Stimulated activated CD4-positive, alpha-beta T cell treated with anti-CD3 and anti-CD28 coated beads, Interleukin-4, amount 100 ng/mL, for 1 hour (primary cell): ENCODE results near the gene LETM1.
A peak's percentile ranks its signal among the peaks of the same experiment; 100 is the strongest.

Experiments used
- DNase-seq: peaks from one replicate; pipeline ENCODE4 v3.0.0-alpha.2; 2020

LETM1 gene

GRCh38 chr4:1775731-1776500, 80.0 kb downstream of the LETM1 start:
- DNase-seq: no peak

- DNase-seq: no peak
Measured at GRCh38 chr4:1773754-1774153, 82.2 kb downstream of the LETM1 start.

- DNase-seq: no peak
Measured at GRCh38 chr4:1772853-1773538, 83.0 kb downstream of the LETM1 start.

DNA sequence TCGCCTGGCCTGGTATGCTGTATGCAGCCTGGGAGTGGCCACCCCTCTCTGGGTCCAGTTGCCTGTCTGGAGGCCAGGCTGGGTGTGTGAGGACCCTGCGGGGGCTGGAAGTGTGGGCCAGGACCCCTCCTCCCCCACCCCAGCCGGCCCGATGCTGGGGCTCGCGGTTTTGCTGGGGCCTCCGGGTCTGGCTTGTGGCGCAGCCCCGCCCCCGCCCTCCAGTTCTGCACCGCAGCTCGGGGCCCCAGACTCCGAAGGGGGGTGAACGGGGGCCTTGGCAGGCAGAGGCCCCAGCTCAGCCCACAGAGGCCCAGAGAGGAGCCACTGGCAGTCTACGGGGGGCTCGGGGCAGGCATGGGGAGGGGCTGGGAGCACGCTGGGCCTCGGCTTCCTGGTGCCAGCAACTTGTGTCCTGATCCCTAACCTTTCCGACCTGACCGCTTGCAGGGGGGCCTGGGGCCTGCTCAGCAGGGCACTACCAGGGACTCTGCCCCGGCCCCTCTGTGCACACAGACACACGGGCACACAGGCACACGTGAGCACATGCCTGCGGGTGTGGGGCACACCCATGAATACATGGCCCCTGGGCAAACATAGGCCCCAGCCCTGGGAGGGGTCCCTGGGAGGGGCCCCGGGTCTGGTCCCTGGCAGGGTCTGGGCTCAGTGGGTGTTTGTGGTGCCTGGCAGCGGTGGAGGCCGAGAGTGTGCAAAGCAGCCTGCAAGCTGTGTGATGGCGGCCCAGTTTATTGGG, 84.2 kb downstream of the LETM1 start:
- no peak for DNase-seq

DNA sequence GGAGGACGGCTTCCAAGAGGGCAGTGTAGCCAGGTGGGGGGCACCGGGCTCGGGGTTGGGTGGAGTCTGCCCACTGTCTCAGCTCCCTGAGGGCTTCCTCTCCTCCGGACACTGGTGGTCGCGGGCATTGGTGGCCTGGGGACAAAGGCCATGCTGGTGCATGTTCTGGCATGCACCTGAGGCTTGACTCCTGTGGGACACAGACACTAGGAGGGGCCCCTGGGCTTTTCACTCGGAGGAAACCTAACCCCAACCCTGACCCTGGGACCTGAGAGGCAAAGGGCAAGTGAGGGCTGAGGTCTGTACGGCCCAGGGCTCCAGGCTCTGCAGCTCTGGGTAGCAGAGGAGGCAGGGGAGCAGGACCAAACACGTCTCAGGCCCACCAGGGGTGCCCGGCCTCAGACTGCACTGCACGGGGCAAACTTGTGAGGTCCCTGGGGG, 85.1 kb downstream of the LETM1 start:
- no peak for DNase-seq

DNA sequence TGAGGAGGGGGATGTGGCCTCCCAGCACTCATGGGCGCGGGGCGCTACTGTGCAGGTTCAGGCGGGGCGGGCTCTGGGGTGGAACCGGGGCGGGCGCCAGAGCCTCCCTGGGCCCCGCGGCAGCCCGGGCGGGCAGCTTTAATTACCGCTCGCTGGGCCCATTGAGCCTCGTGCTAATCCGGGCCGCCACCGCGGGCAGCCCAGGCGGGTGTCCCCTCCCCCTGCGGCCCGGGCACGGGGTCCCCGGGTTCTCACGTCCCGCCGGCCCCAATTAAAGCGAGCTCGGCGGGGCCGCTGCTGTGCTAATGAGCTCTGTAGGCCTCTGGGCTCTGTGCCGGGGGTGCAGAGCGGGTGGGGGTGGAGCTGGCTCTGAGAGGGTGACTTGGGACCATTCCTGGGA, 85.7 kb downstream of the LETM1 start:
- DNase-seq: no peak

GRCh38 chr4:1769692-1770091, 86.3 kb downstream of the LETM1 start:
- no peak for DNase-seq

- no peak for DNase-seq
Measured at GRCh38 chr4:1768367-1769034, 87.5 kb downstream of the LETM1 start.

DNA sequence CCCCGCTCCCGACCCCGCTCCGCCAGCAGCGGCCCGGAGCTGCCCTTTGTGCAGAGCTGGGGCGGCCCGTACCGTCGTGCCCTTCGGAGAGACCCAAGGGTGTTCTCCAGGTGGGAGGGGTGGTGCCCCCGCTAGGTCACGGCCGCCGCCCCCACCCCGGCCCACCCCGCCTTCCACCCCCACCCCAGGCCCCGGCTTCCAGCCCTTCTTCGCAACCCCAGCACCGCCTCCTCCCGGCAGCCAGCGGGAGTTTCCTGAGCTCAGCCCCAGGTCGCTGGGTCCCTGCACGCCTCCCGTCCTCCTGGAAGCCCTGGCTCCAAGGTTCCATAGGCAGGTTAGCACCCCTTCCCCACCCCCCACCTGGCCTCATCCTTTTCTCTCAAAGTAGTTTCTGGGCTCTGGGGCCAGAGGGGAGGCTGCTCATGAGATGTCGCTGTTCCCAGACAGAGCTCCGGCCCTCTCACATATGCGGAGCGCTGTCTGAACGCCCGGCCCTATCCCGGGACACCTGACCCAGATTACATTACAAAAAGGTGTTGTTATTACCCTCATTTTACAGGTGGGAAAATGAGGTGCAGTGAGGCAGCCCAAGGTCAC, 88.1 kb downstream of the LETM1 start:
- DNase-seq: peak; percentile 33

GRCh38 chr4:1767061-1767769, 88.7 kb downstream of the LETM1 start:
- no peak for DNase-seq

DNA sequence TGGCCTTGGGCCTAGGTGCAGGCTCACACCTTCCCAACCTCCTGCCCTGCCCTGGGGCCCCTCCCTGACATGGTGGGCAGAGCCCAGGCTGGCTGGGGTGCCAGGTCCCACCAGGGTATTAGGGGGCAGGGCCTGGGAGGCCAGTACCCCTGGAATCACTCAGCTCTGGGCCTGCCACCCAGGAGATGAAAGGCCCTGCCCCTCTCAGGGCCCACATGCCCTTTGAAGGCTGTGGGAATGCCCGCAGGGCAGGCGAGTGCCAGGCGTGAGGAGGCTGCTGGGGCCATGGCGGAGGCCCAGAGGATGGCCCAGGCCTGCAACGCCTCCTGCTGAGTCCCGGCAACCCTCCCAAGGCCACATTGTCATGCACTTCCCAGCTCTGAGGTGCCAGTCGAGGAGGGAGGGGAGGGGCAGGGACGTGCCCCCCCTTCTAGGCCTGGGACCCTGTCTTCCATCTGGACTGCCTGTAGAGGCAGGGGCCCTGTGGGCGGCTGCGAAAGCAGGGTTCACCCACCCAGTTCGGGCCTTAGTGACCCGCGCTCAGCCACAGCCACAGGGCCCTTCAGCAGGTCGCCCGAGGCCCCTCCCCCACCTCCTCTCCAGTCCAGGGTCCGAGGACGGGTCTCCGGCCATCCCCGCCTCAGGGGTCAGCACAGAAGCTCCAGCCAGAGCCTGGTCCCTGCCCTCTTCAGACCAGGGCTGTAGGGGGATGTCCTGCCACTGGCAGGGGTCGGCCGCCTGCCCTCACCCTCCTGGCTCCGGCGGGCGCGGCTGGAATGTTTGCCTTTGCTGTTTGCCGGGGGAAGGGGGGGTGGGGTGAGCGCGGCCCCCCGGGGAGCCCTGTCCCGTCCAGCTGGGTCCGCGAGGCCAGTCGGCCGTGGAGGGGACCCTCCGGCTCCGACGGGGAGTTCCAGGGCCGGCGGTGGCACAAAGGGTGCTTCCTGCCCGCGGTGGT, 89.6 kb downstream of the LETM1 start:
- DNase-seq: no peak

- no peak for DNase-seq
Measured at GRCh38 chr4:1765409-1766072, 90.4 kb downstream of the LETM1 start.

DNA sequence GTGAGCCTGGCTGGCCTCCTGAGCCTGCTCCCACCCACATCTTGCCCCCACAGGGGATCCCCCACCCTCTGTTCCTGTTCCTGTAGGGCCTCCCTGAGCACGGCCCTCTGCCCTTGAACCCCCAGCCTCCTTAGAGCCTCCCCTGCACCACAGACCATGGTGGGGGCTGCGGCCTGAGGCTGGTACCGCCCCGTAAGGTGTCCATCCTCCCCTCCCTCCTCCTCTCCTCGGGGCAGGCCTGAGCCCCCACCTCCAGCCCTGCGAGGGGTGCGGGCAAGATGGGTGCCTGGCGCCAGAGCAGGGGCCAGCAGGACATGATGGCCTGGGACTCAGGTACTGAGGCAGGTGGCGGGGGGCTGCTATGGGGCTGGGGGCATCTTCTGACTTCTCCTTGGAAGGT, 91.3 kb downstream of the LETM1 start:
- DNase-seq: no peak

DNA sequence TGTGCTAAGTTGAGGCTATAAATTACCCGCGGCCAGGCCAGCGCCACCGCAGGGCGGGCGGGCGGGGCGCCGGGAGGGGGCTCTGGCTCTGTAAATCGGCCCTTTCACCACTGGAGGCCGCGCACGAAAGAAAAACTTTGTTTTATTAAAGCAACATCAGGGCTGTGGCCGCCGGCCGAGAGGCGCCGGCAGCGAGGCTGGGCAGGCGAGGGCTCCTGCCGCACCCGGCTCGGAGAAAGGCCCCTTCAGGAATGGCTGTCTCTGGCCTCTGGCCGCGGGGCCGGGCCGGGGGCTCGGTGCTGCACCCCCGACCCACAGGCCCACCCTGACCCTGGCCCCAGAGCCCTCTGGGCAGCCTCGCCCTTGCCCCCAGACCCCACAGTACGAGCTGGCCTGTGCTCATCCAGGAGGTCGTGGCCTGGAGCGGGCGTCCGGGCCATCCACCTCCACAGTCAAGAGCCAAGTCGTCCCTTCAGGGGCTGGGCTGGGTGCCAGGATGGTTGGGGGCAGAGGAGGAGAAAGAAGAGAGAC, 92.3 kb downstream of the LETM1 start:
- no peak for DNase-seq

DNA sequence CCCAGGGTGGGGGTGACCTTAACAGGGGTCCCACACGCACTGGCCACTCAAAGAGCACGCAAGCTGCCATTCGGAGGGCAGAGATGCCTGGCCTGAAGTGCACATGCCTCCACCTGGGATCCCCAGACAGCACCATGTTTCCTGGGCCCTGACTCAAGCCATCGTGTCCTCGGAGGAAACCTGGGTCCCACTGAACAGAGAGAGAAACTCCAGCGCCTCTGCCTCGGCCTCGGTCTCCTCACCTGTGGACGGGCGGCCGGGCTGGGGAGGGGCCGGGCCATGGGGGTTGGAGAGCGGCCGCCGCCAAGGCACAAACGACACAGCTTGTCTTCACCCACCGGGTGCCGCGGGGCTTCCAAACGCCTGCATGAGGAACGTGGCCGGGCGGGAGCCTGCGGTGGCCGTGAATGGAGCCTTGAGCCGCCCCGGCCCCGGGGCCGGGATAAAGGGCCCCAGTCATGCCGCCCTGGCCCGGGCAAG, 92.8 kb downstream of the LETM1 start:
- no peak for DNase-seq

DNA sequence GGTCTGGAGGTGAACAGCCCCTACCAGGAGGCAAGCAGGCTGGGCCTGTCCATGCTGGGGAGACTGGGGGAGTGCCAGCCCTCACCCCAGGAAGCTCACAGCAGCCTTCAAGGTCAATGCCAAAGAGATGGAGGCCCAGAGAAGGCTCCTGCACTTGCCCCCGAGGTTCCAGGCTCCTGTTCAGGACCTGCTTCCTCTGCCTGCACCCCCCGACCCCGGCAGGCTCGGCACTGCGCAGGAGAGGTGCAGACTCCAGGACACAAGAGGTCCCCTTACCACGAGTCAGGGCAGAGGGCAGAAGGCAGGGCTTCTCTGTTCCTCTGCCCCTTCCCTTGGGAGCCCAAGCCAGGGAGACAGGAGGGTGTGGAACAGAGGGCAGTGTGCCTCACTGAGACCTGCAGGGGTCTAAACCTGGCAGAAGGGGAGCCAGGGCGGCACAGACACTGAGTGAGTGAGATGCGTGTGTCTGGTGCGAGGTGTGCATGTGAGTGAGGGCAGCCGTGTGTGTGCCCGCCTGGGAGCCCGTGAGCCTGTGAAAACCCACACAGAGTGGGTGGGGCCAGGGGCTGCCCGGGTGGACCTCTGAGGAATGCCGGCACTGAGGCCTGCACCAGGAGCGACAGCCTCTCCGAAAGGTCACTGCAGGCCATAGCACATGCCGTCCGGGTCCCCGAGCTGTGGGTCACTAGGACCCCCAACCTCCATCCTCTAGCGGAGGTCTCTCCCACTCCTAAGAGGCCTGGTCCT, 93.5 kb downstream of the LETM1 start:
- no peak for DNase-seq
